Right renal cortex interstitium (tissue), 3 donors: ENCODE data around the gene KNDC1. TPM values are rescaled to one million over a fixed set of nuclear protein-coding genes. Genes with fewer than 3 reads are reported as not detected.

Experiments used
- DNase-seq, 3 donors: peaks; one replicate each; pipeline ENCODE4 v3.0.0-alpha.2; 2013; ENCODE audit warnings: low read depth in 3 of 3, low spot score in 2 of 3
- polyA plus RNA-seq, 3 donors: library from polyadenylated mRNA; unstranded; fragments of 120-200 nt; gene quantifications; one replicate each; pipeline ENCODE4 v1.2.1, GENCODE V29; 2013; ENCODE audit not compliant: insufficient read length in 3 of 3

The KNDC1 gene
- polyA plus RNA-seq, 3 donors, result 4.1 to 5.5 (median 4.2) TPM

GRCh38 chr10:133159611-133159949 lies 439 bp upstream of the KNDC1 start:
- DNase-seq, result no peak

GRCh38 chr10:133160826-133161471 lies 930 bp downstream of the KNDC1 start:
- no peak for DNase-seq

GRCh38 chr10:133161486-133162109 lies 1.6 kb downstream of the KNDC1 start:
- DNase-seq, result no peak

GRCh38 chr10:133162178-133162909 lies 2.3 kb downstream of the KNDC1 start:
- DNase-seq, result no peak

- no peak for DNase-seq
Observed at GRCh38 chr10:133162910-133163856, 3.2 kb downstream of the KNDC1 start.

GRCh38 chr10:133163889-133164815 lies 4.1 kb downstream of the KNDC1 start:
- no peak for DNase-seq

- DNase-seq, result no peak
Observed at GRCh38 chr10:133164816-133165555, 5.0 kb downstream of the KNDC1 start.

GRCh38 chr10:133165556-133166503 lies 5.8 kb downstream of the KNDC1 start:
- no peak for DNase-seq

GRCh38 chr10:133166504-133166827 lies 6.4 kb downstream of the KNDC1 start:
- no peak for DNase-seq

GRCh38 chr10:133166828-133167692 lies 7.0 kb downstream of the KNDC1 start:
- DNase-seq, result no peak

- no peak for DNase-seq
Observed at GRCh38 chr10:133167693-133168616, 7.9 kb downstream of the KNDC1 start.

- no peak for DNase-seq
Observed at GRCh38 chr10:133168617-133169031, 8.6 kb downstream of the KNDC1 start.

GRCh38 chr10:133169173-133169947 lies 9.3 kb downstream of the KNDC1 start:
- no peak for DNase-seq

GRCh38 chr10:133170092-133170491 lies 10.1 kb downstream of the KNDC1 start:
- DNase-seq, result no peak

GRCh38 chr10:133173860-133174640 lies 14.0 kb downstream of the KNDC1 start:
- DNase-seq, result no peak
